Vagina (tissue), 2 donors: ENCODE measurements around the gene LYPD6. TPM values are rescaled to one million over a fixed set of nuclear protein-coding genes. Genes with fewer than 3 reads are reported as not detected.

Experiments used
- DNase-seq, 2 donors: peaks; one replicate each; pipeline ENCODE4 v3.0.0-alpha.2; 2017; ENCODE audit errors: extremely low spot score in 2 of 2
- H3K27ac ChIP-seq: fragments of 200-600 bp; sonication (generic); one replicate; pipeline ENCODE4 v1.5.1; 2019
- H3K27me3 ChIP-seq: fragments of 200-600 bp; sonication (generic); one replicate; pipeline ENCODE4 v1.5.1; 2019
- H3K36me3 ChIP-seq, 2 donors: fragments of 200-600 bp; sonication (generic); one replicate each; pipeline ENCODE4 v1.5.1; 2017 to 2019
- H3K4me1 ChIP-seq: fragments of 200-600 bp; sonication (generic); one replicate; pipeline ENCODE4 v1.5.1; 2019
- H3K4me3 ChIP-seq, 2 donors: fragments of 200-600 bp; sonication (generic); 1 replicate in 1 of 2; 2 replicates in 1 of 2; pipeline ENCODE4 v1.5.1; 2016 to 2019
- H3K9me3 ChIP-seq: fragments of 200-600 bp; sonication (generic); one replicate; pipeline ENCODE4 v1.5.1; 2019
- POLR2A ChIP-seq, 2 donors: fragments of 450-650 bp; IDR thresholded peaks; one replicate each; pipeline ENCODE4 v1.6.1; 2017; ENCODE audit warnings: antibody characterized with exemption in 2 of 2, mild to moderate bottlenecking in 2 of 2, moderate library complexity in 2 of 2
- POLR2AphosphoS5 ChIP-seq, 2 donors: sonication (generic); formaldehyde crosslinking; IDR thresholded peaks; one replicate each; pipeline ENCODE4 v1.9.0; 2017; ENCODE audit warnings: antibody characterized with exemption in 2 of 2, mild to moderate bottlenecking in 2 of 2, low read depth in 1 of 2; ENCODE audit not compliant: insufficient read depth in 1 of 2
- intact Hi-C: fragments of 100-400 bp; cut with DNase I; formaldehyde crosslinking; loops from one replicate; pipeline ENCODE4 v1.15.1; 2023
- total RNA-seq: library from RNA; depleted of rRNA; stranded (reverse); fragments of >200 nt; gene quantifications from one replicate; pipeline ENCODE4 v1.2.3, GENCODE V29; 2016
- TF ChIP-seq, protein P1 (sequence below), 3 experiments: fragments of 450-650 bp in 2 of 3; fragments of 200-600 bp in 1 of 3; sonication (generic) in 1 of 3; IDR thresholded peaks; one replicate each; pipeline ENCODE4 v1.5.1; 2017 to 2019; ENCODE audit warnings: antibody characterized with exemption in 3 of 3, mild to moderate bottlenecking in 2 of 3, moderate library complexity in 2 of 3

The LYPD6 gene
- total RNA-seq, 1 donor from 2014 or later, result 0.25 TPM

DNA sequence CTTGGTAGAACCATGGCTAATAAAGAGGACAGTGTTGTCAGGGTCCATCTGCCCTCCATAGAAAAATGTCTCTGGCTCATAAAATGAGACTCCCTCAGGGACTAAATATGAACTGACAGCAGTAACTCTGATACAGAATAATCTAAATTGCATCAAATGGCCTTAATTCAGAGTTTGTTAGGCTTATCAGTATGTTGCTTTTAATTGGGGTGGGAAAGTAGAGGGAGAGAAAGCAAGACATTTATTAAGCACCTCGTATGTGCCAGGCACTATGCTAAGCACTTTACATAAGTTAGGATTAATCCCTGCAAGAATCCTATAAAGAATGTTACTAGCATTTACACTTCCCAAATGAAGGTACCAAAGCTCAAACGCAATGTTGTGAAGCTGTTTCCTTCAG lies 142.0 kb downstream of the LYPD6 start:
- no peaks in the 10 kb centered on the region for H3K27me3 ChIP-seq
- H3K4me1 ChIP-seq, result no peaks in the 10 kb centered on the region
- no peak overlapping the region for H3K27ac ChIP-seq
- no peak for DNase-seq
- no peak overlapping the region for H3K4me3 ChIP-seq
- H3K36me3 ChIP-seq, result no peaks in the 10 kb centered on the region
- intact Hi-C loops, result no loop called here
- TF ChIP-seq, protein P1, sequence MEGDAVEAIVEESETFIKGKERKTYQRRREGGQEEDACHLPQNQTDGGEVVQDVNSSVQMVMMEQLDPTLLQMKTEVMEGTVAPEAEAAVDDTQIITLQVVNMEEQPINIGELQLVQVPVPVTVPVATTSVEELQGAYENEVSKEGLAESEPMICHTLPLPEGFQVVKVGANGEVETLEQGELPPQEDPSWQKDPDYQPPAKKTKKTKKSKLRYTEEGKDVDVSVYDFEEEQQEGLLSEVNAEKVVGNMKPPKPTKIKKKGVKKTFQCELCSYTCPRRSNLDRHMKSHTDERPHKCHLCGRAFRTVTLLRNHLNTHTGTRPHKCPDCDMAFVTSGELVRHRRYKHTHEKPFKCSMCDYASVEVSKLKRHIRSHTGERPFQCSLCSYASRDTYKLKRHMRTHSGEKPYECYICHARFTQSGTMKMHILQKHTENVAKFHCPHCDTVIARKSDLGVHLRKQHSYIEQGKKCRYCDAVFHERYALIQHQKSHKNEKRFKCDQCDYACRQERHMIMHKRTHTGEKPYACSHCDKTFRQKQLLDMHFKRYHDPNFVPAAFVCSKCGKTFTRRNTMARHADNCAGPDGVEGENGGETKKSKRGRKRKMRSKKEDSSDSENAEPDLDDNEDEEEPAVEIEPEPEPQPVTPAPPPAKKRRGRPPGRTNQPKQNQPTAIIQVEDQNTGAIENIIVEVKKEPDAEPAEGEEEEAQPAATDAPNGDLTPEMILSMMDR (IDR thresholded peaks at IDR 0.05), result no peak
- TF ChIP-seq POLR2AphosphoS5 (IDR thresholded peaks at IDR 0.05; ENCODE audit: insufficient read depth in 1 of 2, low read depth in 1 of 2), result no peak
- no peak for TF ChIP-seq POLR2A (IDR thresholded peaks at IDR 0.05)
- H3K9me3 ChIP-seq, result no peaks in the 10 kb centered on the region

DNA sequence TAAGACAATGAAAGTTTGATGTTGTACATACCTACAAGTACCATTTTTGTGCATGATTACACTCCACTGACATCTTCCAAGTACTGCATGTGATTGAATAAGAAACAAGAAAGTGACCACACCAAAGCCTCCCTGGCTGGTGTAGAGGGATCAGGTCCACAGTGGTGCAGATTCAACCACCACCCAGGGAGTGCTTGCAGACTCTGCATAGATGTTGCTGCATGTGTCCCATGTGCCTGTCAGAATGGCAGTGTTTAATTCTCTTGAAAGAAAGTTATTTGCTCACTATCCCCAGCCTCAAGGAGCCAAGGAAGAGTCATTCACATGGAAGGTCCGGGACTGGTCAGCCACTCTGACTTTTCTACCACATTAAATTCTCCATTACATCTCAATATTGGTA lies 142.7 kb downstream of the LYPD6 start:
- DNase-seq, result no peak
- H3K4me1 ChIP-seq, result no peaks in the 10 kb centered on the region
- H3K4me3 ChIP-seq, result no peak overlapping the region
- H3K27ac ChIP-seq, result no peak overlapping the region
- no peaks in the 10 kb centered on the region for H3K27me3 ChIP-seq
- intact Hi-C loops, result no loop called here
- TF ChIP-seq, protein P1 (IDR thresholded peaks at IDR 0.05), result no peak
- TF ChIP-seq POLR2A (IDR thresholded peaks at IDR 0.05), result no peak
- no peak for TF ChIP-seq POLR2AphosphoS5 (IDR thresholded peaks at IDR 0.05; ENCODE audit: insufficient read depth in 1 of 2, low read depth in 1 of 2)
- no peaks in the 10 kb centered on the region for H3K9me3 ChIP-seq
- no peaks in the 10 kb centered on the region for H3K36me3 ChIP-seq

DNA sequence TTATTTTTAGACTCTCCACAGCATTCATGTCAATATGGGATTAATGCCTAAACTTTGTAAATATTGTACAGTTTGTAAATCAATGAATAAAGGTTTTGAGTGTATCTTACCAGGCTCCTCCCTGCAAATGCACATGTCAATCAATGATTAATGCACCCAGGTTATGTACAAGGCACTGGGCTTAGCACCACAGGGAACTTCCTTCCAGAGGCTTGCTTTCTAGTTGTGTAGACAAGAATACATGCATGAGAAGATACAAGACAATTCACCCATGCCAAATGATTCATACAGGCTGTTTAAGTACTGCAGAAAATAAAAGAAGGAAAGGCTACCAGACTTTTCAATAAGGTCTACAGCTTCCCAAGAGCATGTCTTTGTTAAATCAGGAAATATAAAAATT lies 143.1 kb downstream of the LYPD6 start:
- TF ChIP-seq POLR2A (IDR thresholded peaks at IDR 0.05) (no peak), POLR2AphosphoS5 (IDR thresholded peaks at IDR 0.05; ENCODE audit: insufficient read depth in 1 of 2, low read depth in 1 of 2) (no peak)
- TF ChIP-seq, protein P1 (IDR thresholded peaks at IDR 0.05), result no peak
- Histone ChIP-seq H3K27me3 (no peaks in the 10 kb centered on the region), H3K27ac (no peak overlapping the region), H3K36me3 (no peaks in the 10 kb centered on the region), H3K9me3 (no peaks in the 10 kb centered on the region), H3K4me3 (no peak overlapping the region), H3K4me1 (no peaks in the 10 kb centered on the region)
- no peak for DNase-seq
- intact Hi-C loops, result no loop called here

DNA sequence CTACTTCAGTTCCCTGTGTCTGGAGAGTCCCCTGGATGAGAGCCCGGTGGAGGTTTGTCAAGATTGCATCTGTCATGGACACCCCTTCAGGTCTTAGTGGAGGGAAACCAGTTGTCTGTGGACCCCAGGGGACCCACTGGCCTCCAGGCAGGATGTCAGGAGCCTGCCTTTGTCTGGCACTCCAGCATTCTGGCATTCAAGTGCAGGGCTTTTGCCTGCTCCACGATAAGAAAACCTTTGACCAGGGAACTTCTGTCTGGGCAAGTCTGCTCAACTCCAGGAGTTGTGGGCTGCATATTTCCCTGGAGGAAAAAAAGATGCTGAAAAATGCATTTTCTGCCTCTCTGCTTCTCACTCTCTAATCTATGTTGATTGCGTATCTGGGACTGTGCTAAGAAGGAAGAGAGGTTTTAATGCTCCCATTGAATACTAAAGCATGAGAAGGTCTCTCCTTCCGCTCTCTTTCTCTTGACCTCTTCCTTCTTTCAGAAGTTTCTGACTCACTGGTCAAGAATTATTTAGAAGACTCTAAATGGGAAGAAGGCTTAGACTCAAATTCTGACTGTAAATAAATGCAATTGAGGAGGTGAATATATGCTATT lies 152.7 kb downstream of the LYPD6 start:
- DNase-seq, result no peak

DNA sequence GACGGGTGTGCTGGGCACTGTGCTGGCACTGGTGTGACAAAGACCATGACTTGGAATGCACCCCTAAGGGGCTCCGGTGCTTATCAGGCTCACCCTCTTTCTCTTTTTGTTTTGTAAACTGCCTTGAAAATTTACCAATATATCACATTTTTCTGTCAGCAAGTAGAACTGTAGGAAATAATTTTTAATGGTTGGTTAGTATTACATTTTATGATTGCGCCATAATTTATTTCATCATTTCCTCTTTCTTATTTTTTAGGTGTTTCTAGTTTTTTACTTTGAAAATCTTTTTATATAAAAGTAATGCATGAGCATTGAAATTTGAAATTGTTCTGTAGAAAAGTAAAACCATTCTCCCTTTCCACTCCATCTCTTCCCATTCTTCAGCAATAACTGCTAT lies 156.3 kb downstream of the LYPD6 start:
- no peak for TF ChIP-seq POLR2A (IDR thresholded peaks at IDR 0.05)
- TF ChIP-seq POLR2AphosphoS5 (IDR thresholded peaks at IDR 0.05; ENCODE audit: insufficient read depth in 1 of 2, low read depth in 1 of 2), result no peak

More for the DNA sequence above, 152.7 kb downstream of the LYPD6 start:
- H3K36me3 ChIP-seq, result no peaks in the 10 kb centered on the region
- no peaks in the 10 kb centered on the region for H3K9me3 ChIP-seq
- no peaks in the 10 kb centered on the region for H3K27me3 ChIP-seq
- intact Hi-C loops, result no loop called here
- no peak overlapping the region for H3K27ac ChIP-seq
- H3K4me3 ChIP-seq, result no peak overlapping the region
- H3K4me1 ChIP-seq, result no peaks in the 10 kb centered on the region
- no peak for TF ChIP-seq POLR2A (IDR thresholded peaks at IDR 0.05)
- no peak for TF ChIP-seq POLR2AphosphoS5 (IDR thresholded peaks at IDR 0.05; ENCODE audit: insufficient read depth in 1 of 2, low read depth in 1 of 2)
- TF ChIP-seq, protein P1 (IDR thresholded peaks at IDR 0.05), result no peak

More for the DNA sequence above, 156.3 kb downstream of the LYPD6 start:
- no peaks in the 10 kb centered on the region for H3K27me3 ChIP-seq
- no peak overlapping the region for H3K27ac ChIP-seq
- no peaks in the 10 kb centered on the region for H3K4me1 ChIP-seq
- H3K36me3 ChIP-seq, result no peaks in the 10 kb centered on the region
- H3K4me3 ChIP-seq, result no peak overlapping the region
- intact Hi-C loops, result no loop called here
- H3K9me3 ChIP-seq, result no peaks in the 10 kb centered on the region
- DNase-seq, result no peak
